Activated CD8-positive, alpha-beta memory T cell treated with anti-CD3 and anti-CD28 coated beads for 4 hours (primary cell): ENCODE data around the gene ASTN2.

ENCODE experiments used
- DNase-seq, 2 donors: peaks; one replicate each; pipeline ENCODE4 v3.0.0-alpha.2; 2020; ENCODE audit warnings: low read depth in 2 of 2

Gene ASTN2

GRCh38 chr9:117018966-117019617 lies 395.8 kb downstream of the ASTN2 start:
- no peak for DNase-seq

GRCh38 chr9:117017414-117017985 lies 397.4 kb downstream of the ASTN2 start:
- DNase-seq, result no peak

GRCh38 chr9:117014061-117014460 lies 400.8 kb downstream of the ASTN2 start:
- DNase-seq, result no peak

GRCh38 chr9:117013440-117013995 lies 401.3 kb downstream of the ASTN2 start:
- DNase-seq, result no peak

- DNase-seq, result no peak
Measured at GRCh38 chr9:117010061-117010460, 404.8 kb downstream of the ASTN2 start.

- no peak for DNase-seq
Measured at GRCh38 chr9:117008876-117009275, 406.0 kb downstream of the ASTN2 start.

- DNase-seq, result no peak
Measured at GRCh38 chr9:117008461-117008860, 406.4 kb downstream of the ASTN2 start.

GRCh38 chr9:117002686-117003085 lies 412.2 kb downstream of the ASTN2 start:
- DNase-seq, result no peak

- no peak for DNase-seq
Measured at GRCh38 chr9:117000834-117001233, 414.0 kb downstream of the ASTN2 start.

GRCh38 chr9:117000196-117000723 lies 414.6 kb downstream of the ASTN2 start:
- DNase-seq, result no peak

- DNase-seq, result no peak
Measured at GRCh38 chr9:116998305-116998704, 416.6 kb downstream of the ASTN2 start.

- no peak for DNase-seq
Measured at GRCh38 chr9:116992865-116993264, 422.0 kb downstream of the ASTN2 start.

- no peak for DNase-seq
Measured at GRCh38 chr9:116991051-116991450, 423.8 kb downstream of the ASTN2 start.

GRCh38 chr9:116990592-116990991 lies 424.3 kb downstream of the ASTN2 start:
- DNase-seq, result no peak

GRCh38 chr9:116987721-116988485 lies 427.0 kb downstream of the ASTN2 start:
- no peak for DNase-seq

GRCh38 chr9:116986015-116986414 lies 428.8 kb downstream of the ASTN2 start:
- DNase-seq, result no peak

GRCh38 chr9:116985596-116985995 lies 429.3 kb downstream of the ASTN2 start:
- no peak for DNase-seq

GRCh38 chr9:116984111-116984510 lies 430.7 kb downstream of the ASTN2 start:
- no peak for DNase-seq

- DNase-seq, result no peak
Measured at GRCh38 chr9:116980582-116981120, 434.2 kb downstream of the ASTN2 start.

GRCh38 chr9:116979456-116979855 lies 435.4 kb downstream of the ASTN2 start:
- no peak for DNase-seq

- DNase-seq, result no peak
Measured at GRCh38 chr9:116978155-116978554, 436.7 kb downstream of the ASTN2 start.

GRCh38 chr9:116975126-116975525 lies 439.7 kb downstream of the ASTN2 start:
- DNase-seq, result no peak
